Fibroblast of lung (primary cell): ENCODE measurements around the gene MYOZ2.
"Not testable (repeated sequence)": the region's sequence is repeated elsewhere in the genome, so short reads cannot be mapped to it uniquely, and the experiment has no call there.

ENCODE experiments used
- CTCF ChIP-seq, 2 donors: IDR thresholded peaks in 1 of 2; conservative IDR thresholded peaks in 1 of 2; 1 replicate in 1 of 2; 2 replicates in 1 of 2; pipeline ENCODE4 v1.5.1; 2011 to 2012; ENCODE audit warnings: low read length in 2 of 2, control low read depth in 1 of 2, inconsistent platforms in 1 of 2, low read depth in 1 of 2, mild to moderate bottlenecking in 1 of 2
- EZH2 ChIP-seq: IDR thresholded peaks from 2 replicates; pipeline ENCODE4 v1.5.1; 2012; ENCODE audit warnings: low read length, control low read depth, mild to moderate bottlenecking; ENCODE audit errors: missing control alignments

GRCh38 chr4:119173729-119174361 lies 38.2 kb downstream of the MYOZ2 start:
- not testable (repeated sequence) for TF ChIP-seq CTCF (conservative IDR thresholded peaks at IDR 0.05 in 1 of 2, IDR thresholded peaks at IDR 0.05 in 1 of 2; ENCODE audit: low read depth in 1 of 2, low read length in 2 of 2); EZH2
